Suprapubic skin (tissue), 4 donors: ENCODE data around the gene LCNL1.

ENCODE experiments used
- CTCF ChIP-seq, 2 donors: fragments of 200-600 bp in 1 of 2; fragments of 450-650 bp in 1 of 2; sonication (generic) in 1 of 2; IDR thresholded peaks; one replicate each; pipeline ENCODE4 v1.5.1; 2016 to 2019; ENCODE audit warnings: antibody characterized with exemption in 2 of 2, mild to moderate bottlenecking in 1 of 2, moderate library complexity in 1 of 2
- POLR2A ChIP-seq, 2 donors: fragments of 450-650 bp; IDR thresholded peaks; one replicate each; pipeline ENCODE4 v1.6.1; 2017; ENCODE audit warnings: antibody characterized with exemption in 2 of 2, mild to moderate bottlenecking in 2 of 2, moderate library complexity in 2 of 2
- POLR2AphosphoS5 ChIP-seq, 3 donors: sonication (generic); formaldehyde crosslinking; IDR thresholded peaks; one replicate each; pipeline ENCODE4 v1.6.1; 2017; ENCODE audit warnings: antibody characterized with exemption in 3 of 3

GRCh38 chr9:137006116-137007003 is 23.6 kb downstream of the LCNL1 start:
- TF ChIP-seq CTCF (IDR thresholded peaks at IDR 0.05), result no peak
- no peak for TF ChIP-seq POLR2A (IDR thresholded peaks at IDR 0.05)
- no peak for TF ChIP-seq POLR2AphosphoS5 (IDR thresholded peaks at IDR 0.05)
